ENCODE results near the gene WLS.
A peak's percentile ranks its signal among the peaks of the same experiment; 100 is the strongest.
"Not testable (repeated sequence)": the region's sequence is repeated elsewhere in the genome, so short reads cannot be mapped to it uniquely, and the experiment has no call there.

Gene WLS

DNA sequence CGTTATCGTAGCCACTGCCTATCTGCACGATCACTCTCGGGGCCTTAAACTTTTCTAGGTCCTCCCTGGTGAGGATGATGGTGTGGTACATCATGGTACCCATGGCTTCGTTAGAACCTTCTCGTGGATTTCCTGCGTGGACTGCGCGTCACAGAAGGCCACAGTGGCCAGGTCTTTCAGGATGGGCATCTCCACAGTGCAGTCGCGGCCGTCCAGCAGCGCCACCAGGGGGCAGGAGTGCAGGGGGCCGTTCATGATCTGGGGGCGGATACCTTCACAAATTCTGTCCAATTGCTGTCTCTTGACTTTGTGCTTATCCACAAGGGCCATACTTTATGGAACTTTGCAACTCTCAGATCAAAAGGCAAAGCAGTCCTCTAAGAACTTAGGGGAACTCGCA, 69.6 kb downstream of the WLS start:
- no peak for DNase-seq

DNA sequence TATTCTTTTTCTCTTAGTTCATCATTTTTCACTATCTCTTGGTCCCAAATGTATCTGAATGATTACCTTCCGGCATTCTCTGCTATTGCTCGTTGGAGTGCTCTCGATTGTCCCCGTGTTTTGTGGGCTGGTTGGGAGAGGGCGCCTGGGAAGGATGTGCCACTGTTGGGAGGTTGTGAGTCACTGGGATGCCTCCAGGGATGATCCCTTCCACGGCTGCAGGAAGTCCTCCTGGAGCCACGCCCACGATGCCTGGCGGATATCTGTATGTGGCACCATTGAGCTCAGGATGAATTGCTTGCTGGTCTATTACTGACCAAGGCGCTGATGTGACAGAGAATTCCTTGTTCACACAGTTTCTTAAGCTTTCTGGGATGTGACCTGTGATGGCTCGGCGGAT, 70.7 kb downstream of the WLS start:
- DNase-seq, result not testable (repeated sequence)

DNA sequence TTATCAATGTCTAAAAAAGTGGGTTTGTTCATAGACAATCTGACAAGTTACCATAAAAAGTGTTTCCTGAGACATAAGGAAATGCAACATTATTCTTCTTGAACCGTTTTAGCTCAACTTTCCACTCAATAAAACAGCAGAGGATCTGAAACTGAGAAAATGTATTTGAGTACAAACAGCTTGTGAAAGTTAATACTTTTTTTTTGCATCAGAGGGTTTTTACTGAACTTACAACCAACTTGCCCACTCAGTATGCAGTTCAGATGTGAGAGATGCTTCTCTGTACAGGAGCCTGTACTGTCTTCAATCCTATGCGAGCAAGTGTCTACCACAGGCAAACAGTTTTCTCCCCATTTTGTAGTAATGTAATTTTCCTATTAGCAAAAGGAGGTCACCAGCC, 71.4 kb downstream of the WLS start:
- DNase-seq, result not testable (repeated sequence)

GRCh38 chr1:68160021-68160420, 72.3 kb downstream of the WLS start:
- DNase-seq, result no peak

- no peak for DNase-seq
Observed at GRCh38 chr1:68158837-68159236, 73.5 kb downstream of the WLS start.

- DNase-seq, result no peak
Observed at GRCh38 chr1:68157416-68157815, 74.9 kb downstream of the WLS start.

- DNase-seq, result no peak
Observed at GRCh38 chr1:68151690-68152089, 80.6 kb downstream of the WLS start.

DNA sequence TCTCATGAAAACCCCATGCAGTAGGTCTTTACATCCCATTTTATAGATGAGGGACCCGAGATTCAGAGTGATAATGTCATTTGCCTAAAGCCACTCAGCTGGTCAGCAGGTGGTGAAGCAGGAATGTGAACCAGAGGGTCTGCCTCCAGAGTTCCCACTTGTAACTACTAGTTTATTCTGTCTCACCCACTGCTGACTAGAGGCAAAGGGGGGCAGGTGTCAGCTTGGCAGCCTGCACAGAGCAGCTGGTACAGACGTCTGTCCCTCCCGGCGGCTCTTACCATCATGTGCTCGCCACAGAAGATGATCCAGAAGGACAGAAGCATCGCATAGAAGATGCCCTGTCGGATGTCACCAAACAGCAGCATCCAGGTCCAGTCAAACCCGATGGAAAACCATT, 82.4 kb downstream of the WLS start:
- DNase-seq, result no peak

DNA sequence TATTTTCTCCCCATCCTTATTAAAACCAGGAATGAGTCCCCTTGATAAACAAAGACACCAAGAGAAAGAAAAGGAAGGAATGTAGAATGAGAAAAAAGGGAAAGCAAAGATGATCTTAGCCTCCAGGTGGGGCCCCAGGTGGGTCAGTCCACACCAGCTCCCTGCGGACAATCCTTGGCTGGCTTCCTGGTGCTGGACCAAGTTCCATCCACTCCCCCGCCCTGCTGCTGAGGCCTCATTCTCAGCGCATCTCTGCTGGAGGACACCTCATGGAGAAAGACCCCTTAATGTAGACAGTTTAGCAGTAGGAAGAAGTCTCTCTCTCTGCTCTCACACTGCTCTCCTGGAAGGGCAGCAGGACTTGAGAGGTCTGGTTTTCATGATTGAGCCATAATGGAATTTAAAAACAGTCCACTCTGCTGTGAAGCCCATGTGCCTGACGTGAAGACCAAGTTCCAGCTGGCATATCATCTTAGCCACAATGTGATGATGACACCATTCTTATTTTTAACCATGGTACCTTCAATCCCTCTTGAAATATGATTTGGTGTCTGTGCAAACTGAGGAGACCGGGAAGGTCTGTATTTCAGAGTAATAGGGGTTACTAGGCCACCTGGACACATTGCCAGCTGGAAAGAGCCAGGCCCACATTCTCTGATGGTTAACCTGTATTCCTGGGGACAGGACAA, 83.1 kb downstream of the WLS start:
- no peak for DNase-seq

DNA sequence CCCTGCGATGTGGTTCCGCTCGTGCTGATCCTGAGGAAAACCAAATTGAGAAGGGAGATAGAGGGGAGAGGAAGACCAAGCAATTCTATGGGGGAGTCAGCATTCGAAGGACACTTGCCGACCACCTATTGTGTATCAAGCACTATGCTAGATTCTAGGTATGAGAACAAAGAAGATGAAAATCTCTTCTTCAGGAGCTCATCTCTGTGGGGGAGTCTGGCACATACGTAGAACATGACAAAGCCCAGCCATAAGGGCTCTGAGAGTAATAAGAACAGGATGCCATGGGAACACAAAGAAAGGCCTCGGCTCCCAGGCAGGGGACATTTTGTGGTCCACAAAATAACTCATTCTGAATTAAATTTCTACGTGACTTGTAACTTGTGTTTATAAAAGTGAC, 83.7 kb downstream of the WLS start:
- no peak for DNase-seq

- no peak for DNase-seq
Observed at GRCh38 chr1:68147534-68148171, 84.7 kb downstream of the WLS start.

DNA sequence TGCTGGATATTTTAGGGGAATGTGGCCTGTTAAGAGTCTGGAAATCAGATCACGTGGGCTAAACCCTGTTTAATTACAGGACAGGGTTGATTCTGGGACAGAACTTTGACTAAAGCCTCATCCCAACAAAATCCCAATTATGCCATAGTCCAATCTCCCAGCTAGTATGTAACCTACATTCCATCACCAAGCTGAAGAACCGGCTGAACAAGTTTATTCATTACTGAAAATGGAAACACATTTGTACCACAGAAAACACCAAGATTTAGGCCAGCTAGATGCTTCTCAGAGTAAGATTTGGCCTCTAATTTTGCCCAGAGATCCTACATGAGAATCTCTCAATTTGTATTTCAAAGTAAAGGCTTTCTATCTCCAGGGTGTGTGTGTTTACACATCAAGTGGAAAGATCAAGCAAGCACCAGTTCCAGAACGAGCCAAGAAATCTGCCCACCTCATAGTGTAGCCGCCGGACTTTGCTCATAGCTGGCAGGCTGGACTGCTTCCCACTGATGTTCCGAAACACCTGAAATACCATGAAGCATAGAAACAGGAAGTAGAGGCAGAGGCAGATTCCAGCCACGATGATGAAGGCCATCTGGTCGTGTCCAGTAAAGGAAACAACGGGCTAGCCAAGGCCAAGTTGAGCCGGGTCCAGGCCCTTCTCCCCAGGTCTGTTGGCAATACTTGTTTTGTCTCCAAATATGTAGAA, 86.8 kb downstream of the WLS start:
- peak; percentile 1 for DNase-seq

- no peak for DNase-seq
Observed at GRCh38 chr1:68144856-68145255, 87.5 kb downstream of the WLS start.

- no peak for DNase-seq
Observed at GRCh38 chr1:68143633-68144032, 88.7 kb downstream of the WLS start.

DNA sequence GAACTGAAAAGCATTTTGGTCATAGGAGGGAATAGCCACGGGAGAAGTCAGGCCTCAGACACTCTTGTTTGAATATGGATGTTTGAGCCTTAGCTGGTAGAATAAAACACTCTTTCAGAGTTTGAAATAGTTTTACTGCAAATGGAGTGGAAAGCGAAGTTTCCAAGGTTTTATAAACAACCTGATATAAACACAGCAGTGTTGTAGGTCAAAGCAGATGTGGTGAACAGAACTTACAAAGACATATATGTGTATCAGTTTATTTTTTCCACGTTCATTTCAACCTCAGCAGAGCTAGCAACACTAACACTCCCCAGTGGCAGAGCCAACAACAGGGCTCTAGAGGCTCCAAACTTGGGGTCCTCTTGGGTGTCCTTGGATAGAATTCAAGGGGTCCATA, 89.9 kb downstream of the WLS start:
- no peak for DNase-seq

GRCh38 chr1:68142036-68142435, 90.3 kb downstream of the WLS start:
- no peak for DNase-seq

GRCh38 chr1:68141071-68142021, 91.0 kb downstream of the WLS start:
- DNase-seq, result no peak

- no peak for DNase-seq
Observed at GRCh38 chr1:68140536-68140935, 91.8 kb downstream of the WLS start.

- DNase-seq, result no peak
Observed at GRCh38 chr1:68136187-68136586, 96.1 kb downstream of the WLS start.

GRCh38 chr1:68132426-68133130, 99.7 kb downstream of the WLS start:
- no peak for DNase-seq

- DNase-seq, result no peak
Observed at GRCh38 chr1:68131261-68131660, 101.1 kb downstream of the WLS start.

- no peak for DNase-seq
Observed at GRCh38 chr1:68129536-68130250, 102.6 kb downstream of the WLS start.

Data from NCI-H526 treated with DMSO at 0.1 percent for 48 hours (cell line).